Measurements from ENCODE around the gene AASDHPPT. TPM values are rescaled to one million over a fixed set of nuclear protein-coding genes. Genes with fewer than 3 reads are reported as not detected.
"Not testable (repeated sequence)": the region's sequence is repeated elsewhere in the genome, so short reads cannot be mapped to it uniquely, and the experiment has no call there.

Gene AASDHPPT, protein sequence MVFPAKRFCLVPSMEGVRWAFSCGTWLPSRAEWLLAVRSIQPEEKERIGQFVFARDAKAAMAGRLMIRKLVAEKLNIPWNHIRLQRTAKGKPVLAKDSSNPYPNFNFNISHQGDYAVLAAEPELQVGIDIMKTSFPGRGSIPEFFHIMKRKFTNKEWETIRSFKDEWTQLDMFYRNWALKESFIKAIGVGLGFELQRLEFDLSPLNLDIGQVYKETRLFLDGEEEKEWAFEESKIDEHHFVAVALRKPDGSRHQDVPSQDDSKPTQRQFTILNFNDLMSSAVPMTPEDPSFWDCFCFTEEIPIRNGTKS
- total RNA-seq (2014; rRNA removed; shearing (Covaris generic)), result 72.8 and 87.9 TPM in 2 replicates

GRCh38 chr11:106077609-106078455, at the start of gene AASDHPPT:
TSS of gene AASDHPPT (plus strand) at chr11:106077662. CDS start at chr11:106077711, 49 bp downstream.
- peak; percentile 17 for DNase-seq (ENCODE audit: low read depth)

GRCh38 chr11:106030609-106031008, 46.9 kb upstream of the AASDHPPT start:
- no peak for DNase-seq (ENCODE audit: low read depth)

GRCh38 chr11:106031202-106031810, 46.2 kb upstream of the AASDHPPT start:
- no peak for DNase-seq (ENCODE audit: low read depth)

DNA sequence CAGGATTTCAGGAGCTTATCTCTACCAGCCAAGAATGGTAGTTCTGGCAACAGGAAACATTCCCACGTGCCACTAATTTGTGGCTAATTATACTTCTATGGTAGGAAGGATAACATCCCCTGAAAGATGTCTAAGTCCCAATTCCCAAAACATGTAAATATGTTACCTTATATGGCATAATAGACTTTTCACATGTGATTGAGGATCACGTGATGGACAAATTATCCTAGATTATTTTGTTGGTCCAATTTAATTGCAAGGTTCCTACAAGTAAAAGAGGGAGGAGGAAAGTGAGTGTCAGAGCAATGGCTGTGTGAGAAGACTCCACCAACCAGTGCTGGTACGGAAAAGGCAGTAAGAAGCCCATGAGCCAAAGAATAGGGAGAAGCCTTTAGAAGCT, 45.5 kb upstream of the AASDHPPT start:
- no peak for DNase-seq (ENCODE audit: low read depth)

GRCh38 chr11:106032861-106033260, 44.6 kb upstream of the AASDHPPT start:
- DNase-seq (ENCODE audit: low read depth), result no peak

DNA sequence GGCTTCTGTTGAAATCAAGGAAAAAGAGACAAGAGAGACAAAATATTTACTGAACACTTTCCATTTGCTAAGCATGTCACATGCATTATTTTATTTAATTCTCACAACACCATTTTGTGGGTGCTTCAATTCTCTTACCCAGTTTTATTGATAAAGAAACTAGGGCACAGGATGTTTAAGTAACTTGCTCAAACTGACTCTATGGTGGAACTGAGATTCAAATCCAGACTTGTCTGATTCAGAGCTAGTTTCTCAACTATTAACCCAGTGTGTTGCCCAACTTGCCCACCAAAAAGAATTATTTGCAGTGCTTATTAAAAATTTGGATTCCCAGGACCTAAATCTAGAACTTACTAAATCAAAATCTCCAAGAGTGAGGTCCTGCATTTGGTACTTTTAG, 33.9 kb upstream of the AASDHPPT start:
- DNase-seq (ENCODE audit: low read depth), result no peak

DNA sequence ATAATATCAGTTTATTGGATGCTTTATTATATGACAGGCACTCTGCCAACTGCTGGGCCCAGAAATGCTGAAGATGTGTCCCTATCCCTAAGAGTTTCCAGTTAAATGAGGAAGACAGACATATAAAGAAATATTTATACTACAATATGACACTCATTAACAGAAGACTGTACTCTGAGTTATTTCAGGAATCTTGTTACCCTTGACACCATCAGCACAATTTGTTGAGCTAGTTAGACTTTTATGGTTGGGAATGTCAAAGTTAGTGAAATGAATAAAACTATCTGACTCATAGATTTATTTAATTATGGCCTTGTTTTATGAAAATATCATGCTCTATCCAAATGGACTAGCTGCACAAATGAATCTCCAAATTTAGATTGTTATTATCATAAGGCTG, 29.8 kb upstream of the AASDHPPT start:
- no peak for DNase-seq (ENCODE audit: low read depth)

GRCh38 chr11:106049727-106050476, 27.6 kb upstream of the AASDHPPT start:
- DNase-seq (ENCODE audit: low read depth), result no peak

DNA sequence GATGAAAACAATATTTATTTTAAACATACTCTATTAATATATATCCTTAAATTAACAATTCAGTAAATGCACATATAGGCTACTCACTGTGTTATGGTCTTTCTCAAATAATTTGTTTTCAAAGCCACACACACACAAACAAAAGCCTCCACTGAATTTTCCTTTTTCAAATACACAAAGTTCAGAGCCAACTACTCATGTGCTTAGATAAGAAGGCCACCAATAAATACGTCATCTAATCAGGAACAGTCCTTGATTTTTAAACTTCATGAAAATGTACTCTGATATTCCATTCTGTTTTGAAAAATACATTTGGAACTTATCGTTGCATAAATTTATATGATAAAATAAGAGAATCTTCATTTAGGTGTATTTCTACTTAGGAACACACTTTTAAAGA, 26.4 kb upstream of the AASDHPPT start:
- DNase-seq (ENCODE audit: low read depth), result no peak

DNA sequence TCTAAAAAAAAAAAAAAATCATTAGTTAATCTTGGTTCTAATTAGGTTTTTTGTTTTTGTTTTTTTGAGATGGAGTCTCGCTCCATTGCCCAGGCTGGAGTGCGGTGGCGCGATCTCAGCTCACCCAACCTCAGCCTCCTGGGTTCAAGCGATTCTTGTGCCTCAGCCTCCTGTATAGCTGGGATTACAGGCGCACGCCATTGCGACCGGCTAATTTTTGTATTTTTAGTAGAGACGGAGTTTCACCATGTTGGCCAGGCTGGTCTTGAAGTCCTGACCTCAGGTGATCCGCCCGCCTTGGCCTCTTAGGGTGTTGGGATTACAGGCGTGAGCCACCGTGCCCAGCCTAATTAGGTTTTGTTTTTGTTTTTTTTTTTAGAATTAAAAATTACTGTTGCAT, 19.1 kb upstream of the AASDHPPT start:
- DNase-seq (ENCODE audit: low read depth), result not testable (repeated sequence)

- no peak for DNase-seq (ENCODE audit: low read depth)
Observed at GRCh38 chr11:106059617-106060016, 17.8 kb upstream of the AASDHPPT start.

DNA sequence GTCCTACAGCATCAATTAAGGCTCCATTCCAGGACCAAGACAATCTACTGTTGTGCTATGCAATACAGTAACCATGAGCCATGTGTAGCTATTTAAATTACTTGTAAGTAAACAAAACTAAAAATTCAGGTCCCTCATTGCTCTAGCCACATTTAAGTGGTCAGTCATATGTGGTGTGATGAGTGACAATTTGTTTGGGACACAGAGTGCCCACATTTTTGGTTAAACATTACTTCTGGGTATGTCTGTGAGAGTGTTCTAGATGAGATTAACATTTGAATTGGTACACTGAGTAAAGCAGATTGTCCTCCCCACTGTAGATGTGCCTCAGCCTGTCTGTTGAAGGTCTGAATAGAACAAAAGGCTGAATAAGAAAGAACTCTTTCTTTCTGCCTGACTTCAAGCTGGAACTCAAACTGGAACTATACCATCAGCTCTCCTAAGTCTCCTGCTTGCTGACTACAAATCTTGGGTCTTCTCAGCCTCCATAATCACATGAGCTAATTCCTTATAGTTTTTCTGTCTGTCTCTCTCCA, 16.1 kb upstream of the AASDHPPT start:
- no peak for DNase-seq (ENCODE audit: low read depth)

DNA sequence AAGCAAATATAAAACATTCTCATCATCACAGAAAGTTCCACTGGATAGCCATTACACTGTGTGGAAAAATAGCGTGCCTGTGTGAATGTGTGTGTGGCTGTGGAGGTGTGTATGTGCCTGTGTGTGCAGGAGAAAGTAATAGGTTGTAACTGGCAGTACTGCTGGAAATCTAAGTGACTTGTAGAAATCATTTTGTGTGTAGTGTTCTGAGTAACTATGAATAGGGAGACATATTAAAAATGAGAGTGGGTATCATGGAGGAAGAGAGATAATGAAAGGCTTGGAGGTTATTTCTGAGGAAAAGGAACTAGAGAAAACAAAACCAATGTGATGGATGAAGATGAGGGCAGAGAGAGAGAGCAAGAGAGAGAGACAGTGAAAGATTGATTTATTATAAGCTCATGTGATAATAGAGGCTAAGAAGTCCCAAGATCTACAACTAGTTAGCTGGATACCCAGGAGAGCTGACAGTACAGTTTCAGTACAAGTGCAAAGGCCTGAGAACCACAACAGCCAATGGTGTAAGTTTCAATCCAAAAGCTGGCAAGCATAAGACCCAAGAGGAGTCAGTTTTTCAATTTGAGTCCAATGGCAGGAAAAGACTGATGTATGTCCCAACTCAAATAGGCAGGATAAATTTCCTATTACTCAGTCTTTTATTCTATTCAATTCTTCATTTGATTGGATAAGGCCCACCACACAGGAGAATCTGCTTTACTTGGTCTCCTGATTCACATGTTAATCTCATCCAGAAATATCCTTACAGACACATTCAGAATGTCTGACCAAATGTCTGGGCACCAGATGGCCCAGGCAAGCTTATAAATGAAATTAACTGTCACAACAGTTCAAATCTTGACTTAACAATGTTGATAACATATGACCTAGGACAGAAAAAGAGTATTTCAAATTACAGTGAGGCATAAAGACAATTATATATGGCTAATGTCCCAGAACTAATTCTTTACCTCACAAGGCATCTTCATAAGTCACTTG, 15.2 kb upstream of the AASDHPPT start:
- no peak for DNase-seq (ENCODE audit: low read depth)

DNA sequence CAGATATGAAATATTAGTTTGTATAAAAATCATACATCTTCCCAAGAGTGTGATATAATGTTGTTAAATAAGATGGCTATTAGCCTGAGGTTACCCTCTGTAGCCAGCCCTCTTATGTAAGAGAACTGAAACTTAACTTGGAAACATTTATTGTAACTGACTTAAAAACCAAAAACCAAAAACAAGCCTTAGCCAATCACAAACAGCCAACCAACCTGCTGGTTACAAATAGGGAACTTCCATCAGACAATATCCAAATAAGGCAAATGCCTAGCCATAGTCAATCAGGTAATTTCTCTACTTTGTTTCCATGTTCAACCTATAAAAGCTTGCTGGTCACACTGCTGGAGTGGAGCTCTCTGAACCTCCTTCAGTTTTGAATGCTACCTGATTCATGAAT, 14.5 kb upstream of the AASDHPPT start:
- DNase-seq (ENCODE audit: low read depth), result no peak

DNA sequence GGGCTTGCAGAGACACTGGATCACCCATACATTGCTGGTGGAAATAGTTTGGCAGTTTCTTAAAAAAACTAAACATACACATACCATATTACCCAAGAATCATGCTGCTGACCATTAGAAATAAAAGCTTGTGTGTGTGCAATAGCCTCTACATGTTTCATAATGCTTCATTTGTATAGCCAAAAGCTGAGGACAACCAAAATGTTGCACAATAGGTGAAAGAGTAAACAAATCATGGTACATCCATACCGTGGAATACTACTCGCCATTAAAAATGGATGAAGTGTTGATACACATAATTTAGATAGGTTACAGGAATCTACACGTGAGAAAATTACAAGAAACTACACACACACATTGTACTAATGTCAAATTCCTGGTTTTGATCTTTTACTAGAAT, 6.9 kb upstream of the AASDHPPT start:
- DNase-seq (ENCODE audit: low read depth), result no peak

DNA sequence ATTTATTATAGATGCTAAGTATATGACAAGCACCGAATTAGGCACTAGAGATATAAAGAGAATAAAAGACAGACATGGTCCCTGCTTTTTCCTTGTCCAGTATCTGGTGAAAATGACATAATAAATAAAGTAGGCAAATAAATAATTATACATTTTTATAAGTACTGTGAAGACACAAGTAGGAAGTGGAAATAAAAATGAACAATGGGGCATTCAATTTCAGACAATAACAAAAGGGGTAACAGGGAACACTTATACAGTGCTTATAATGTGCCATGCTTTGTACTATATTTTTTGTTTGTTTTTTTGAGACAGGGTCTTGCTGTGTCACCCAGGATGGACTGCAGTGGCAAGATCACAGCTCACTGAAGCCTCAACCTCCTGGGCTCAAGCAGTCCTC, 4.7 kb upstream of the AASDHPPT start:
- DNase-seq (ENCODE audit: low read depth), result no peak

GRCh38 chr11:106076171-106076918, 1.1 kb upstream of the AASDHPPT start:
- no peak for DNase-seq (ENCODE audit: low read depth)

GRCh38 chr11:106076919-106077608, 398 bp upstream of the AASDHPPT start, which contains the start of gene KBTBD3:
TSS of gene KBTBD3 (minus strand) at chr11:106077347. CDS start at chr11:106059097, 18,250 bp downstream.
- DNase-seq (ENCODE audit: low read depth), result peak; percentile 99

DNA sequence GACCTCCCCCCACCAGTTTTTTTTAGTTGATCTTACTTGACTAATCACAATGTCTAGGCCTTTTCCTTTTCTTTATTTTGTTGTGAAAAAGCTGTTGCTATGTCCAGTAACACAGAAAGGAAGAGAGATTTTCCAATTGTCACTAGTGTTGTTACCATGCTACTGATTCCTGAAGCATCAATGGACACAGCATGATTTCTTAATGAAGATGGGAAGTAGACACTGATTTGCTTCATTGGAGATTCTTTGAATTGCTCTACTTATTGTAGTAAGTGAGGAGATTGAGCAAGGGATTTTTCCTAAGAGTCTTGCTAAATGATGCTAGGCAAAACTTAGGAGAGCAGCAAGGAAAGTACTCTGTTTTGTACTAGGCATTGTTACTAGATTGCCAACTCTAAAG, 4.6 kb downstream of the AASDHPPT start:
- DNase-seq (ENCODE audit: low read depth), result no peak

Measured in Daoy (cell line).